ENCODE results near the gene MCHR1. TPM values are rescaled to one million over a fixed set of nuclear protein-coding genes. Genes with fewer than 3 reads are reported as not detected.
"Not testable (repeated sequence)": the region's sequence is repeated elsewhere in the genome, so short reads cannot be mapped to it uniquely, and the experiment has no call there.

Gene MCHR1
- total and polyA plus RNA-seq, 9 donors: 1.4 to 18.1 (median 3.3) TPM

DNA sequence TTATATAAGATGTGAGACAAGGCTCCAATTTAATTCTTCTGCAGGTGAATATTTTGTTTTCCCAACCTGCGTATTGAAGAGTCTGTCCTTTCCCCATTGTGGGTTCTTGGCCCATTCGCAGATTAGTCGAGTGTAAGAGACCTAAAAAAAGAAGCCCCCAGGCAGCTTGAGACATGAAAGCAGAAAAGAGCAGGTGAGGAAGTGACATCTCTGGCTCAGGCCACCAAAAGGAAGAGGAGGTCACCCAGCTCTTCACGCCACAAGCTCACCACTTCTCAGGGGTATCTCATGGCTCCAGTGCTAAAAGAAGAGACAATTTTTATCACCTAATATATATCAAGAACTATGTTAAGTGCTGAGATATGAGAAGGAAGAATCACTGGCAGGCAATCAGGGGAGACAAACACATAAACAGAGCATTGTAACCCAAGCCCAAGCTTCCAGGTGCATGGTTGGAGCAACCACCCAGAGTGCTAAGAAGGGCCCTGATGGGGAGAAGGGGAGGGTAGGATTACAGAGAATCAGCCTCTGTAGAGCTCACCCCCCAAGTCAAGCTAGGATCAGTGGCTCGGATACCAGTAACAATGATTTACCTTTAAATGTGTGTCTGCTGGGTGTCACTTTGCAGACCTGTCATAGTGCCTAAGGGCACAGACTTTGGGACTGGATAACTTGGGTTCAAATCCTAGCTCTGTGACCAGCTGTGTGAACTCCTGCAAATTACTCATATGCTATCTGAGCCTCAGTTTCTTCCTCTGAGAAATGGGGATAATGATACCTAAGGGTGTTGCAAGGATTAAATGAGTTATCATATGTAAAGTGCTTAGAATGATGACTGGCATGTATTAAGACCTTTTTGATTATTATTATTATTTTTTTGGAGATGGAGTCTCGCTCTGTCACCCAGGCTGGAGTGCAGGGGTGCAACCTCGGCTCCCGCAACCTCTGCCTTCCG is 39.2 kb downstream of the MCHR1 start:
- Histone ChIP-seq H3K36me3 (no peaks in the 10 kb centered on the region), H3K4me1 (ENCODE audit: insufficient read depth) (peaks cover 4% of the 10 kb centered on the region), H3K27me3 (no peaks in the 10 kb centered on the region), H3K9me3 (no peaks in the 10 kb centered on the region), H3K27ac (no peak overlapping the region), H3K4me3 (no peak overlapping the region)
- intact Hi-C loops (cut with DNase I): no loop called here
- DNase-seq: no peak
- WGBS, 3 donors: 89 to 90% (median 90%) methylated on average over 9 of the region's 9 CpGs
- TF ChIP-seq EP300 (IDR thresholded peaks at IDR 0.05) (no peak), POLR2A (IDR thresholded peaks at IDR 0.05) (no peak)
- TF ChIP-seq, protein P1, sequence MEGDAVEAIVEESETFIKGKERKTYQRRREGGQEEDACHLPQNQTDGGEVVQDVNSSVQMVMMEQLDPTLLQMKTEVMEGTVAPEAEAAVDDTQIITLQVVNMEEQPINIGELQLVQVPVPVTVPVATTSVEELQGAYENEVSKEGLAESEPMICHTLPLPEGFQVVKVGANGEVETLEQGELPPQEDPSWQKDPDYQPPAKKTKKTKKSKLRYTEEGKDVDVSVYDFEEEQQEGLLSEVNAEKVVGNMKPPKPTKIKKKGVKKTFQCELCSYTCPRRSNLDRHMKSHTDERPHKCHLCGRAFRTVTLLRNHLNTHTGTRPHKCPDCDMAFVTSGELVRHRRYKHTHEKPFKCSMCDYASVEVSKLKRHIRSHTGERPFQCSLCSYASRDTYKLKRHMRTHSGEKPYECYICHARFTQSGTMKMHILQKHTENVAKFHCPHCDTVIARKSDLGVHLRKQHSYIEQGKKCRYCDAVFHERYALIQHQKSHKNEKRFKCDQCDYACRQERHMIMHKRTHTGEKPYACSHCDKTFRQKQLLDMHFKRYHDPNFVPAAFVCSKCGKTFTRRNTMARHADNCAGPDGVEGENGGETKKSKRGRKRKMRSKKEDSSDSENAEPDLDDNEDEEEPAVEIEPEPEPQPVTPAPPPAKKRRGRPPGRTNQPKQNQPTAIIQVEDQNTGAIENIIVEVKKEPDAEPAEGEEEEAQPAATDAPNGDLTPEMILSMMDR (IDR thresholded peaks at IDR 0.05): no peak

DNA sequence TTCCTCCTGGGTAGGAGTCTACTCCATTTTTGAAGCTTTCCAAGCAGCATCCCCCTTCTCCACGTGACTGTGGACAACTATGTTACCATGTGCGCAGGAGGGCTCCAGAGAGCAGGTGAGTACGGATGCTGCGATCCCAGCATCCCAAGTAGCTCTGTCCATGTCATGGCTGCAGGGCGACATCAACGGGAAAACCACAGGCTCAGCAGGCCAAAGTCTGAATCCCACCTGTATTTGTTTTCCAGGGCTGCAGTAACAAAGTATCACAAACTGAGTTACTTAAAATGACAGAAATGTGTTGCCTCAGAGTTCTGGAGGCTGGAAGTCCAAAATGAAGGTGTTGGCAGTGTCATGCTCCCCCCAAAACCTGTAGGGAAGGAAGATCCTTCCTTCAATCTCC is 40.3 kb downstream of the MCHR1 start:
- intact Hi-C loops (cut with DNase I): no loop called here
- Histone ChIP-seq H3K36me3 (no peaks in the 10 kb centered on the region), H3K27me3 (no peaks in the 10 kb centered on the region), H3K27ac (no peak overlapping the region), H3K4me3 (no peak overlapping the region), H3K9me3 (no peaks in the 10 kb centered on the region), H3K4me1 (ENCODE audit: insufficient read depth) (peaks cover 2% of the 10 kb centered on the region)
- TF ChIP-seq EP300 (IDR thresholded peaks at IDR 0.05) (no peak), POLR2A (IDR thresholded peaks at IDR 0.05) (no peak)
- TF ChIP-seq, protein P1 (IDR thresholded peaks at IDR 0.05): no peak
- WGBS, 3 donors: 72 to 90% (median 79%) methylated on average over 6 of the region's 6 CpGs
- DNase-seq: no peak

DNA sequence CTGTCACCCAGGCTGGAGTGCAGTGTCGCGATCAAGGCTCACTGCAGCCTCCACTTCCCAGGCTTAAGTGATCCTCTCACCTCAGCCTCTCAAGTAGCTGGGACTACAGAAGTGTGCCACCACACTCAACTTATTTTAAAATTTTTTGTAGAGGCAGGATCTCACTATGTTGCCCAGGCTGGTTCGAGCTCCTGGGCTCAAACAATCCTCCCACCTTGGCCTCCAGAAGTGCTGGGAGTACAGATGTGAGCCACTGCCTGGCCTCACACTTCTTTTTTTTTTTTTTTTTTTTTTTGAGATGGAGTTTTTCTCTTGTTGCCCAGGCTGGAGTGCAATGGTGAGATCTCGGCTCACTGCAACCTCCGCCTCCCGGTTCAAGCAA is 40.9 kb downstream of the MCHR1 start:
- not testable (repeated sequence) for H3K4me3 ChIP-seq, DNase-seq

DNA sequence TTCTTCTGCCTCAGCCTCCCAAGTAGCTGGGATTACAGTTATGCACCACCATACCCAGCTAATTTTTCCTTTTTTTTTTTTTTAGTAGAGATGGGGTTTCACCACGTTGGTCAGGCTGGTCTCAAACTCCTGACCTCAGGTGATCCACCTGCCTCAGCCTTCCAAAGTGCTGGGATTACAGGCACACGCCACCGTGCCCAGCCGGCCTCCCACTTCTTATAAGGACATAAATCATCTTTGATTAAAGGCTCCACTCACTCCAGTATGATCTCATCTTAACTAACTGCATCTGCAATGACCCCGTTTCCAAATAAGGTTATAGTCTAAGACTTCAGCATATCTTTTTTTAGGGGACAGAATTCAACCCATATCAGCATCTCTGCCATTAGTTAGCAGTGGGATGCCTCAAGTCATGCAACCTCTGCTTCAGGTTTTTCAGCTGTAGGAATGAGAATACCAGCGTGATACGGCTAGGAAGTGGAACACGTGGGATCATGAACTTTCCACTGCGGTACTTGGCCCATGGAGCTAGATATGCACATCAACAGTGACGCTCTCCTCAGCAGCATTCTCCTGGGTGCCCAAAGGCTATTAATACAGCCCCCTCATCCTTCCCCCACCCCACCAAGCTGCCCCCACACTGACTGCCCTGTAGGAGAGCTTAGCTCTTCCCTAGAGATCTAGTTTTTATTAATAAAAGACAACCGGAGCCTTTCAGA is 41.4 kb downstream of the MCHR1 start:
- TF ChIP-seq, protein P1 (IDR thresholded peaks at IDR 0.05): no peak
- no peak for TF ChIP-seq POLR2A (IDR thresholded peaks at IDR 0.05)
- TF ChIP-seq EP300 (IDR thresholded peaks at IDR 0.05): no peak
- Histone ChIP-seq H3K4me1 (ENCODE audit: insufficient read depth) (no peaks in the 10 kb centered on the region), H3K4me3 (no peak overlapping the region), H3K27ac (no peak overlapping the region), H3K9me3 (no peaks in the 10 kb centered on the region), H3K27me3 (no peaks in the 10 kb centered on the region), H3K36me3 (no peaks in the 10 kb centered on the region)
- intact Hi-C loops (cut with DNase I): no loop called here
- DNase-seq: no peak
- 55 to 67% (median 60%) methylated on average over 11 of the region's 11 CpGs for WGBS, 3 donors

More for the DNA sequence above, 40.9 kb downstream of the MCHR1 start:
- H3K27me3 ChIP-seq; H3K4me1 ChIP-seq (ENCODE audit: insufficient read depth); H3K27ac ChIP-seq; H3K36me3 ChIP-seq; H3K9me3 ChIP-seq; intact Hi-C loops (cut with DNase I): not testable (repeated sequence)
- 96 to 98% (median 96%) methylated on average over 6 of the region's 6 CpGs for WGBS, 3 donors

Measured in ovary (tissue), 9 donors.